ENCODE data around the gene NHLRC4. TPM values are rescaled to one million over a fixed set of nuclear protein-coding genes. Genes with fewer than 3 reads are reported as not detected.

NHLRC4 gene
- total and polyA plus RNA-seq, 2 of the 4 experiments (the other 2 are of a cell fraction), result 0.72 to 0.84 TPM

- TF ChIP-seq, protein P1, sequence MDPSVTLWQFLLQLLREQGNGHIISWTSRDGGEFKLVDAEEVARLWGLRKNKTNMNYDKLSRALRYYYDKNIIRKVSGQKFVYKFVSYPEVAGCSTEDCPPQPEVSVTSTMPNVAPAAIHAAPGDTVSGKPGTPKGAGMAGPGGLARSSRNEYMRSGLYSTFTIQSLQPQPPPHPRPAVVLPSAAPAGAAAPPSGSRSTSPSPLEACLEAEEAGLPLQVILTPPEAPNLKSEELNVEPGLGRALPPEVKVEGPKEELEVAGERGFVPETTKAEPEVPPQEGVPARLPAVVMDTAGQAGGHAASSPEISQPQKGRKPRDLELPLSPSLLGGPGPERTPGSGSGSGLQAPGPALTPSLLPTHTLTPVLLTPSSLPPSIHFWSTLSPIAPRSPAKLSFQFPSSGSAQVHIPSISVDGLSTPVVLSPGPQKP (IDR thresholded peaks at IDR 0.05; ENCODE audit: borderline replicate concordance, low read depth, low read length), result no peak
- TF ChIP-seq CHD1 (IDR thresholded peaks at IDR 0.05; ENCODE audit: low read depth, low read length) (no peak), RAD21 (IDR thresholded peaks at IDR 0.05; ENCODE audit: low read length) (no peak), RFX5 (IDR thresholded peaks at IDR 0.05; ENCODE audit: low read depth, low read length) (no peak), RCOR1 (IDR thresholded peaks at IDR 0.05; ENCODE audit: insufficient replicate concordance, low read length) (no peak), MAZ (IDR thresholded peaks at IDR 0.05; ENCODE audit: borderline replicate concordance, low read depth, low read length) (no peak)
These were observed 24.0 kb downstream of the NHLRC4 start (continued) for GRCh38 chr16:590815-591200.
